Keratinocyte (primary cell): Measurements from ENCODE around the gene ATP6V1A. TPM values are rescaled to one million over a fixed set of nuclear protein-coding genes. Genes with fewer than 3 reads are reported as not detected.

Experiments used
- DNase-seq: peaks from one replicate; pipeline ENCODE4 v3.0.0-alpha.2; 2011; ENCODE audit warnings: low read depth, missing footprints, low spot score
- FAIRE-seq: peaks from 2 replicates; lab custom pipeline; 2011; peaks lifted over from hg19 to GRCh38; lab: Jason Lieb, UNC
- H2AFZ ChIP-seq: 2 replicates; pipeline ENCODE4 v1.6.0; 2012; ENCODE audit warnings: low read length, control low read depth, inconsistent platforms; ENCODE audit not compliant: control insufficient read depth
- H3K27ac ChIP-seq: 2 replicates; pipeline ENCODE4 v1.5.1; 2011; ENCODE audit warnings: low read length; ENCODE audit not compliant: control insufficient read depth, insufficient read depth
- H3K27me3 ChIP-seq: 3 replicates; pipeline ENCODE4 v1.6.0; 2011; ENCODE audit warnings: low read length; ENCODE audit not compliant: control insufficient read depth, insufficient read depth; ENCODE audit errors: extremely low read depth
- H3K36me3 ChIP-seq, 2 experiments: 2 replicates in 1 of 2; 3 replicates in 1 of 2; pipeline ENCODE4 v1.5.1; 2011; ENCODE audit warnings: low read length in 2 of 2, mild to moderate bottlenecking in 1 of 2; ENCODE audit not compliant: control insufficient read depth in 2 of 2, insufficient read depth in 2 of 2; ENCODE audit errors: extremely low read depth in 1 of 2
- H3K4me1 ChIP-seq: 3 replicates; pipeline ENCODE4 v1.5.1; 2011; ENCODE audit warnings: low read length; ENCODE audit not compliant: control insufficient read depth, insufficient read depth; ENCODE audit errors: extremely low read depth
- H3K4me2 ChIP-seq: 3 replicates; pipeline ENCODE4 v1.6.0; 2011; ENCODE audit warnings: low read depth, low read length; ENCODE audit not compliant: control insufficient read depth, insufficient read depth; ENCODE audit errors: extremely low read depth
- H3K4me3 ChIP-seq, 3 experiments: fragments of 200-600 bp in 1 of 3; sonication (generic) in 1 of 3; 2 replicates in 2 of 3; 3 replicates in 1 of 3; pipeline ENCODE4 v1.5.1; 2011 to 2016; ENCODE audit warnings: low read length in 3 of 3, mild to moderate bottlenecking in 3 of 3, control low read depth in 2 of 3, inconsistent platforms in 1 of 3, low read depth in 1 of 3, mixed read lengths in 1 of 3, mixed run types in 1 of 3, moderate library complexity in 1 of 3; ENCODE audit not compliant: control insufficient read depth in 2 of 3, insufficient read depth in 2 of 3; ENCODE audit errors: extremely low read depth in 1 of 3
- H3K79me2 ChIP-seq: 2 replicates; pipeline ENCODE4 v1.6.0; 2012; ENCODE audit warnings: low read length; ENCODE audit not compliant: control insufficient read depth, insufficient read depth
- H3K9ac ChIP-seq: 3 replicates; pipeline ENCODE4 v1.6.0; 2011; ENCODE audit warnings: low read length; ENCODE audit not compliant: control insufficient read depth, insufficient read depth; ENCODE audit errors: extremely low read depth
- H3K9me1 ChIP-seq: 3 replicates; pipeline ENCODE4 v1.6.0; 2011; ENCODE audit warnings: low read length; ENCODE audit not compliant: control insufficient read depth, insufficient read depth; ENCODE audit errors: extremely low read depth
- H3K9me3 ChIP-seq: 2 replicates; pipeline ENCODE4 v1.5.1; 2012; ENCODE audit warnings: low read depth, low read length; ENCODE audit not compliant: control insufficient read depth
- H4K20me1 ChIP-seq: 3 replicates; pipeline ENCODE4 v1.6.0; 2011; ENCODE audit warnings: low read length; ENCODE audit not compliant: control insufficient read depth, insufficient read depth; ENCODE audit errors: extremely low read depth
- EZH2 ChIP-seq: IDR thresholded peaks from one replicate; pipeline ENCODE4 v1.6.1; 2012; ENCODE audit warnings: inconsistent platforms, mild to moderate bottlenecking, low read length, moderate library complexity
- dilution Hi-C: fragments of 300-500 bp; cut with MboI; formaldehyde crosslinking; loops from one replicate; pipeline ENCODE4 v1.7.0; 2020; ENCODE audit warnings: low sequenced_read_pairs; ENCODE audit not compliant: extremely low pct_ligation_motif_present
- polyA plus RNA-seq, 5 experiments: library from polyadenylated mRNA; depleted of rRNA in 3 of 5; stranded (reverse) in 3 of 5; stranded (forward) in 1 of 5; unstranded in 1 of 5; fragments of >200 nt; gene quantifications; 1 replicate in 1 of 5; 2 replicates in 3 of 5; 3 replicates in 1 of 5; pipeline versions ENCODE4 v1.2.1 to v1.2.3, GENCODE V29; 2011 to 2012; ENCODE audit warnings: missing spikeins in 2 of 5, low read depth in 1 of 5, low replicate concordance in 1 of 5
- TF ChIP-seq, protein P1 (sequence below), 3 experiments: IDR thresholded peaks in 1 of 3; conservative IDR thresholded peaks in 1 of 3; optimal IDR thresholded peaks in 1 of 3; 2 replicates in 2 of 3; 3 replicates in 1 of 3; pipeline versions ENCODE3 to v1.5.1; 2011; ENCODE audit warnings: low read length in 3 of 3, mild to moderate bottlenecking in 3 of 3, moderate library complexity in 2 of 3, control low read depth in 1 of 3, inconsistent platforms in 1 of 3; ENCODE audit not compliant: insufficient read depth in 2 of 3; ENCODE audit errors: extremely low read depth in 1 of 3

ATP6V1A gene
- polyA plus RNA-seq, 1 donor (not counting 4 experiments of a cell fraction or from before 2014, with no cell fraction given) = 35.8 TPM

DNA sequence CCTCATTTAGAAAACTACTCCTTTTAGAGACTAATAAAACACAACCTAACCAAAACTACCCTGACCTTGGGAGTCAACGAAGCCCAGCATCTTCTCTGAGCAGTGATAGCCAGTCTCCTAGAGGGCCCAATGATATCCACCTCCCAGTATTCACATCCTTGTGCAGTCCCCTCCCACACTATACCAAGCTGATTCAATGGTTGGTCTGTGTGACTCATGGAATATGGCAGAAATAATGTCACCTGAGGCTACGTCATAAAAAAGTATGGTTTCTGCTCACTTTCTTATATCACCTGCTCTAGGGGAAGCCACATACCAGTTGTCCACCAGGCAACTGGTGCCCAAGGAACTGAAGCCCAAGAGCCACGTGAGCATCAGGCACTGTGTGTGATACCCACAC is 29.0 kb upstream of the ATP6V1A start:
- Histone ChIP-seq H3K4me2 (no peak overlapping the region), H2AFZ (no peak overlapping the region), H3K27ac (no peak overlapping the region), H3K9ac (no peak overlapping the region), H4K20me1 (no peaks in the 10 kb centered on the region), H3K36me3 (peaks cover 5 to 7% of the 10 kb centered on the region in 2 experiments), H3K4me3 (no peak overlapping the region), H3K79me2 (no peaks in the 10 kb centered on the region), H3K9me1 (no peaks in the 10 kb centered on the region), H3K9me3 (no peaks in the 10 kb centered on the region), H3K4me1 (no peaks in the 10 kb centered on the region), H3K27me3 (no peaks in the 10 kb centered on the region)
- no peak for FAIRE-seq
- dilution Hi-C loops = no loop called here
- DNase-seq = no peak
- no peak for TF ChIP-seq EZH2
- TF ChIP-seq, protein P1, sequence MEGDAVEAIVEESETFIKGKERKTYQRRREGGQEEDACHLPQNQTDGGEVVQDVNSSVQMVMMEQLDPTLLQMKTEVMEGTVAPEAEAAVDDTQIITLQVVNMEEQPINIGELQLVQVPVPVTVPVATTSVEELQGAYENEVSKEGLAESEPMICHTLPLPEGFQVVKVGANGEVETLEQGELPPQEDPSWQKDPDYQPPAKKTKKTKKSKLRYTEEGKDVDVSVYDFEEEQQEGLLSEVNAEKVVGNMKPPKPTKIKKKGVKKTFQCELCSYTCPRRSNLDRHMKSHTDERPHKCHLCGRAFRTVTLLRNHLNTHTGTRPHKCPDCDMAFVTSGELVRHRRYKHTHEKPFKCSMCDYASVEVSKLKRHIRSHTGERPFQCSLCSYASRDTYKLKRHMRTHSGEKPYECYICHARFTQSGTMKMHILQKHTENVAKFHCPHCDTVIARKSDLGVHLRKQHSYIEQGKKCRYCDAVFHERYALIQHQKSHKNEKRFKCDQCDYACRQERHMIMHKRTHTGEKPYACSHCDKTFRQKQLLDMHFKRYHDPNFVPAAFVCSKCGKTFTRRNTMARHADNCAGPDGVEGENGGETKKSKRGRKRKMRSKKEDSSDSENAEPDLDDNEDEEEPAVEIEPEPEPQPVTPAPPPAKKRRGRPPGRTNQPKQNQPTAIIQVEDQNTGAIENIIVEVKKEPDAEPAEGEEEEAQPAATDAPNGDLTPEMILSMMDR (optimal IDR thresholded peaks at IDR 0.05 in 1 of 3, IDR thresholded peaks at IDR 0.05 in 1 of 3, conservative IDR thresholded peaks at IDR 0.05 in 1 of 3; ENCODE audit: extremely low read depth in 1 of 3, insufficient read depth in 2 of 3, low read length in 3 of 3) = no peak

DNA sequence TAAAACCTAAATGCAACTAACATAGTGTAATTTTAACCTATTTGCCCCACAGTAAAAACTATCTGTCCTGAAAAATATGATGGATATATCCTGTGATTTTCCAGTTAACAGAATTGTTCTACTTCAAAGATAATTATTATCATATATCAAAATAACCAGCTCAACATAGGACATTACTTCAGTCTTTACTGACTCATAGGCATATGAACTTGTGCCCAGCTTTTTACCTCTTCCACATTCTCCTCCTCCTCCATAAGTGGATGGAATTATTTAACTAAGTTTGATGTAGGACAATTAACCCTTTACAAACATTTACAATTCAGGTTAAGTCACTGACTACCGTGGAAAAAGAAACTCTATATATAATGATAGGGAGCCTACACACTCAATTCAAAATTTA is 27.5 kb upstream of the ATP6V1A start:
- H3K9me3 ChIP-seq = no peaks in the 10 kb centered on the region
- H3K4me2 ChIP-seq = no peak overlapping the region
- H3K9ac ChIP-seq = no peak overlapping the region
- no peak overlapping the region for H2AFZ ChIP-seq
- no peak for TF ChIP-seq EZH2
- TF ChIP-seq, protein P1 (optimal IDR thresholded peaks at IDR 0.05 in 1 of 3, IDR thresholded peaks at IDR 0.05 in 1 of 3, conservative IDR thresholded peaks at IDR 0.05 in 1 of 3; ENCODE audit: extremely low read depth in 1 of 3, insufficient read depth in 2 of 3, low read length in 3 of 3) = no peak
- no peak for FAIRE-seq
- no peaks in the 10 kb centered on the region for H3K9me1 ChIP-seq
- H3K4me1 ChIP-seq = no peaks in the 10 kb centered on the region
- H3K36me3 ChIP-seq = peaks cover 7 to 15% of the 10 kb centered on the region in 2 experiments
- no peak overlapping the region for H3K4me3 ChIP-seq
- H3K27me3 ChIP-seq = no peaks in the 10 kb centered on the region
- dilution Hi-C loops = no loop called here
- peaks cover 5% of the 10 kb centered on the region for H4K20me1 ChIP-seq
- DNase-seq = no peak
- peaks cover 11% of the 10 kb centered on the region for H3K79me2 ChIP-seq
- H3K27ac ChIP-seq = no peak overlapping the region
